Right lobe of liver (tissue), 6 donors: Measurements from ENCODE around the gene DSCAM. TPM values are rescaled to one million over a fixed set of nuclear protein-coding genes. Genes with fewer than 3 reads are reported as not detected.

Source experiments
- ATAC-seq, 4 donors: fragments of 200-7000 bp; cut with Tn5 transposase; one replicate each; pipeline ENCODE4 v1.9.1; 2020; ENCODE audit warnings: mild to moderate bottlenecking in 4 of 4, moderate library complexity in 4 of 4
- DNase-seq, 3 donors: peaks; one replicate each; pipeline ENCODE4 v3.0.0-alpha.2; 2020
- H3K27ac ChIP-seq, 3 donors: fragments of 200-600 bp; one replicate each; pipeline ENCODE4 v1.8.0; 2022
- H3K27me3 ChIP-seq, 2 donors: fragments of 200-600 bp; one replicate each; pipeline ENCODE4 v1.8.0; 2022
- H3K36me3 ChIP-seq, 4 donors: fragments of 200-600 bp; sonication (generic) in 1 of 4; one replicate each; pipeline versions ENCODE4 v1.5.1 to v1.8.0; 2017 to 2022; ENCODE audit warnings: control low read depth in 1 of 4
- H3K4me1 ChIP-seq, 4 donors: fragments of 200-600 bp; sonication (generic) in 1 of 4; one replicate each; pipeline versions ENCODE4 v1.5.1 to v1.8.0; 2017 to 2022; ENCODE audit warnings: control low read depth in 1 of 4
- H3K4me3 ChIP-seq, 3 donors: fragments of 200-600 bp; one replicate each; pipeline ENCODE4 v1.8.0; 2022
- H3K9me3 ChIP-seq, 4 donors: fragments of 200-600 bp; sonication (generic) in 1 of 4; one replicate each; pipeline versions ENCODE4 v1.5.1 to v1.8.0; 2017 to 2022; ENCODE audit warnings: control low read depth in 1 of 4
- CTCF ChIP-seq, 4 donors: fragments of 200-600 bp in 3 of 4; fragments of 450-650 bp in 1 of 4; IDR thresholded peaks; one replicate each; pipeline versions ENCODE4 v1.5.1 to v1.8.0; 2016 to 2022; ENCODE audit warnings: antibody characterized with exemption in 4 of 4, mild to moderate bottlenecking in 2 of 4
- POLR2A ChIP-seq: fragments of 450-650 bp; IDR thresholded peaks from one replicate; pipeline ENCODE4 v1.6.1; 2017; ENCODE audit warnings: antibody characterized with exemption, mild to moderate bottlenecking
- WGBS: methylation state at CpG from one replicate; pipeline ENCODE4 v1.1.6; 2018; ENCODE audit warnings: low coverage, low lambda C conversion rate; ENCODE audit not compliant: insufficient coverage; ENCODE audit errors: missing lambda C conversion rate; 5-methylcytosine and 5-hydroxymethylcytosine counted together
- intact Hi-C, 2 donors: fragments of 100-400 bp; cut with DNase I; formaldehyde crosslinking; loops; one replicate each; pipeline versions ENCODE4 v1.11.2 to v1.14.1; 2022
- total RNA-seq, 6 experiments: library from RNA; depleted of rRNA in 2 of 6; stranded (reverse); fragments of >200 nt in 2 of 6; fragmentation: NEBNext Ultra II Directional in 3 of 6; extraction: Animal tissue kit (Norgen Biotek cat#: 25700) in 3 of 6; gene quantifications; one replicate each; pipeline versions ENCODE4 v1.1.0 to v1.2.4, GENCODE V29; 2016 to 2023
- donor health status: DM: no; HTN: yes; CAD: no.
- donor health status: DM: no; HTN: no; CAD: no.
- donor health status: DM: no; HTN: no; CAD: no.
- donor health status: DM: no; HTN: yes; CAD: no.
- donor health status: DM: no; HTN: yes; CAD: no.

DSCAM gene
- total RNA-seq, 6 experiments from 2014 or later: 0.04 to 0.16 (median 0.06) TPM; not detected in 2

GRCh38 chr21:40623528-40623927 is 223.4 kb downstream of the DSCAM start:
- Histone ChIP-seq H3K27ac (no peak overlapping the region), H3K4me3 (no peak overlapping the region), H3K27me3 (peaks cover 0 to 11% of the 10 kb centered on the region in 2 donors), H3K9me3 (no peaks in the 10 kb centered on the region), H3K36me3 (no peaks in the 10 kb centered on the region), H3K4me1 (no peaks in the 10 kb centered on the region)
- DNase-seq (no peak), ATAC-seq (no peak)
- TF ChIP-seq POLR2A (no peak), CTCF (IDR thresholded peaks at IDR 0.05) (no peak)
- intact Hi-C loops: no loop called here
- 33% methylated on average over 1 of the region's 1 CpG for WGBS

- WGBS: 25% methylated on average over 4 of the region's 4 CpGs
Measured at GRCh38 chr21:40622531-40622930, 224.4 kb downstream of the DSCAM start.

GRCh38 chr21:40620386-40621145 is 226.4 kb downstream of the DSCAM start:
- TF ChIP-seq CTCF (IDR thresholded peaks at IDR 0.05): no peak
- TF ChIP-seq POLR2A: no peak
- H3K4me3 ChIP-seq: no peak overlapping the region

More at GRCh38 chr21:40622531-40622930, 224.4 kb downstream of the DSCAM start:
- H3K4me3 ChIP-seq: no peak overlapping the region
- no peaks in the 10 kb centered on the region for H3K9me3 ChIP-seq
- TF ChIP-seq POLR2A (no peak), CTCF (IDR thresholded peaks at IDR 0.05) (no peak)
- no peak for DNase-seq
- intact Hi-C loops: no loop called here
- no peak overlapping the region for H3K27ac ChIP-seq
- H3K27me3 ChIP-seq: peaks cover 0 to 7% of the 10 kb centered on the region in 2 donors
- H3K36me3 ChIP-seq: no peaks in the 10 kb centered on the region
- no peak for ATAC-seq
- no peaks in the 10 kb centered on the region for H3K4me1 ChIP-seq

GRCh38 chr21:40618191-40618973 is 228.6 kb downstream of the DSCAM start:
- no peaks in the 10 kb centered on the region for H3K4me1 ChIP-seq
- WGBS: 65% methylated on average over 8 of the region's 14 CpGs
- DNase-seq (no peak), ATAC-seq (no peak)
- H3K4me3 ChIP-seq: no peak overlapping the region
- H3K9me3 ChIP-seq: no peaks in the 10 kb centered on the region
- TF ChIP-seq POLR2A (no peak), CTCF (IDR thresholded peaks at IDR 0.05) (no peak)
- no peak overlapping the region for H3K27ac ChIP-seq
- intact Hi-C loops: no loop called here
- H3K36me3 ChIP-seq: no peaks in the 10 kb centered on the region
- H3K27me3 ChIP-seq: no peaks in the 10 kb centered on the region

More at GRCh38 chr21:40620386-40621145, 226.4 kb downstream of the DSCAM start:
- peaks cover 0 to under 1% of the 10 kb centered on the region in 2 donors for H3K27me3 ChIP-seq
- H3K4me1 ChIP-seq: no peaks in the 10 kb centered on the region
- no peaks in the 10 kb centered on the region for H3K9me3 ChIP-seq
- DNase-seq (no peak), ATAC-seq (no peak)
- intact Hi-C loops: no loop called here
- WGBS: 61% methylated on average over 7 of the region's 7 CpGs
- H3K27ac ChIP-seq: no peak overlapping the region
- H3K36me3 ChIP-seq: no peaks in the 10 kb centered on the region
